Lower leg skin (tissue), 3 donors: ENCODE measurements around the gene BAHCC1.

Experiments
- POLR2A ChIP-seq, 2 donors: fragments of 450-650 bp; IDR thresholded peaks; one replicate each; pipeline ENCODE4 v1.6.1; 2016 to 2017; ENCODE audit warnings: antibody characterized with exemption in 2 of 2, mild to moderate bottlenecking in 1 of 2, moderate library complexity in 1 of 2
- TF ChIP-seq, protein P1 (sequence below), 3 donors: fragments of 450-650 bp; IDR thresholded peaks; one replicate each; pipeline ENCODE4 v1.5.1; 2016; ENCODE audit warnings: antibody characterized with exemption in 3 of 3, mild to moderate bottlenecking in 3 of 3, moderate library complexity in 2 of 3

- TF ChIP-seq, protein P1, sequence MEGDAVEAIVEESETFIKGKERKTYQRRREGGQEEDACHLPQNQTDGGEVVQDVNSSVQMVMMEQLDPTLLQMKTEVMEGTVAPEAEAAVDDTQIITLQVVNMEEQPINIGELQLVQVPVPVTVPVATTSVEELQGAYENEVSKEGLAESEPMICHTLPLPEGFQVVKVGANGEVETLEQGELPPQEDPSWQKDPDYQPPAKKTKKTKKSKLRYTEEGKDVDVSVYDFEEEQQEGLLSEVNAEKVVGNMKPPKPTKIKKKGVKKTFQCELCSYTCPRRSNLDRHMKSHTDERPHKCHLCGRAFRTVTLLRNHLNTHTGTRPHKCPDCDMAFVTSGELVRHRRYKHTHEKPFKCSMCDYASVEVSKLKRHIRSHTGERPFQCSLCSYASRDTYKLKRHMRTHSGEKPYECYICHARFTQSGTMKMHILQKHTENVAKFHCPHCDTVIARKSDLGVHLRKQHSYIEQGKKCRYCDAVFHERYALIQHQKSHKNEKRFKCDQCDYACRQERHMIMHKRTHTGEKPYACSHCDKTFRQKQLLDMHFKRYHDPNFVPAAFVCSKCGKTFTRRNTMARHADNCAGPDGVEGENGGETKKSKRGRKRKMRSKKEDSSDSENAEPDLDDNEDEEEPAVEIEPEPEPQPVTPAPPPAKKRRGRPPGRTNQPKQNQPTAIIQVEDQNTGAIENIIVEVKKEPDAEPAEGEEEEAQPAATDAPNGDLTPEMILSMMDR (IDR thresholded peaks at IDR 0.05): no peak
- no peak for TF ChIP-seq POLR2A (IDR thresholded peaks at IDR 0.05)
Measured at GRCh38 chr17:81367171-81367570, 28.1 kb upstream of the BAHCC1 start.
